ENCODE measurements around the gene CFAP61.
"Not testable (repeated sequence)": the region's sequence is repeated elsewhere in the genome, so short reads cannot be mapped to it uniquely, and the experiment has no call there.

Gene CFAP61

GRCh38 chr20:20217621-20218020 is 165.3 kb downstream of the CFAP61 start:
- in situ Hi-C loops (cut with MboI; ENCODE audit: low sequenced_read_pairs, unreplicated experiment), result no loop called here
- no peak for TF ChIP-seq CTCF (IDR thresholded peaks at IDR 0.05; ENCODE audit: borderline replicate concordance, control extremely low read depth, extremely low read depth, insufficient read depth, missing control alignments)
- DNase-seq (ENCODE audit: low spot score), result no peak

GRCh38 chr20:20218106-20218505 is 165.8 kb downstream of the CFAP61 start:
- DNase-seq (ENCODE audit: low spot score); in situ Hi-C loops (cut with MboI; ENCODE audit: low sequenced_read_pairs, unreplicated experiment): not testable (repeated sequence)

- DNase-seq (ENCODE audit: low spot score), result no peak
- no peak for TF ChIP-seq CTCF (IDR thresholded peaks at IDR 0.05; ENCODE audit: borderline replicate concordance, control extremely low read depth, extremely low read depth, insufficient read depth, missing control alignments)
- in situ Hi-C loops (cut with MboI; ENCODE audit: low sequenced_read_pairs, unreplicated experiment), result no loop called here
Measured at GRCh38 chr20:20219016-20219415, 166.7 kb downstream of the CFAP61 start.

- in situ Hi-C loops (cut with MboI; ENCODE audit: low sequenced_read_pairs, unreplicated experiment), result no loop called here
- no peak for TF ChIP-seq CTCF (IDR thresholded peaks at IDR 0.05; ENCODE audit: borderline replicate concordance, control extremely low read depth, extremely low read depth, insufficient read depth, missing control alignments)
Measured at GRCh38 chr20:20220134-20220533, 167.8 kb downstream of the CFAP61 start.

GRCh38 chr20:20223981-20224380 is 171.6 kb downstream of the CFAP61 start:
- in situ Hi-C loops (cut with MboI; ENCODE audit: low sequenced_read_pairs, unreplicated experiment), result no loop called here
- TF ChIP-seq CTCF (IDR thresholded peaks at IDR 0.05; ENCODE audit: borderline replicate concordance, control extremely low read depth, extremely low read depth, insufficient read depth, missing control alignments), result no peak
- no peak for DNase-seq (ENCODE audit: low spot score)

More at GRCh38 chr20:20220134-20220533, 167.8 kb downstream of the CFAP61 start:
- no peak for DNase-seq (ENCODE audit: low spot score)

- in situ Hi-C loops (cut with MboI; ENCODE audit: low sequenced_read_pairs, unreplicated experiment), result loop anchor here (25.0 kb wide), 1 partner anchor 138 kb away; no protein-coding TSS in a partner anchor
- no peak for DNase-seq (ENCODE audit: low spot score)
- TF ChIP-seq CTCF (IDR thresholded peaks at IDR 0.05; ENCODE audit: borderline replicate concordance, control extremely low read depth, extremely low read depth, insufficient read depth, missing control alignments), result no peak
Measured at GRCh38 chr20:20224806-20225205, 172.5 kb downstream of the CFAP61 start.

GRCh38 chr20:20225325-20226043 is 173.2 kb downstream of the CFAP61 start:
- DNase-seq (ENCODE audit: low spot score), result no peak
- in situ Hi-C loops (cut with MboI; ENCODE audit: low sequenced_read_pairs, unreplicated experiment), result loop anchor here (25.0 kb wide), 1 partner anchor 138 kb away; no protein-coding TSS in a partner anchor
- no peak for TF ChIP-seq CTCF (IDR thresholded peaks at IDR 0.05; ENCODE audit: borderline replicate concordance, control extremely low read depth, extremely low read depth, insufficient read depth, missing control alignments)
